ENCODE results near the gene UVSSA.
A peak's percentile ranks its signal among the peaks of the same experiment; 100 is the strongest.

The UVSSA gene

GRCh38 chr4:1351854-1352566 lies 5.0 kb downstream of the UVSSA start:
- peak; percentile 94 to 95 for DNase-seq

- no peak for DNase-seq
These were observed 5.5 kb downstream of the UVSSA start for GRCh38 chr4:1352567-1352900.

- DNase-seq: no peak
These were observed 6.4 kb downstream of the UVSSA start for GRCh38 chr4:1353186-1354055.

- no peak for DNase-seq
These were observed 7.4 kb downstream of the UVSSA start for GRCh38 chr4:1354136-1354982.

GRCh38 chr4:1354983-1355275 lies 7.9 kb downstream of the UVSSA start:
- DNase-seq: no peak

GRCh38 chr4:1355378-1355777 lies 8.4 kb downstream of the UVSSA start:
- no peak for DNase-seq

- peak; percentile 62 to 65 for DNase-seq
These were observed 9.4 kb downstream of the UVSSA start for GRCh38 chr4:1356181-1356998.

- DNase-seq: no peak
These were observed 10.6 kb downstream of the UVSSA start for GRCh38 chr4:1357356-1358248.

- no peak for DNase-seq
These were observed 11.6 kb downstream of the UVSSA start for GRCh38 chr4:1358421-1359143.

- no peak for DNase-seq
These were observed 12.1 kb downstream of the UVSSA start for GRCh38 chr4:1359144-1359501.

- no peak for DNase-seq
These were observed 13.0 kb downstream of the UVSSA start for GRCh38 chr4:1359976-1360375.

GRCh38 chr4:1360423-1361283 lies 13.6 kb downstream of the UVSSA start:
- no peak for DNase-seq

GRCh38 chr4:1361431-1361830 lies 14.4 kb downstream of the UVSSA start:
- DNase-seq: no peak

GRCh38 chr4:1362046-1362445 lies 15.0 kb downstream of the UVSSA start:
- no peak for DNase-seq

GRCh38 chr4:1362521-1362920 lies 15.5 kb downstream of the UVSSA start:
- no peak for DNase-seq

GRCh38 chr4:1363513-1363912 lies 16.5 kb downstream of the UVSSA start:
- DNase-seq: no peak

GRCh38 chr4:1364217-1364616 lies 17.2 kb downstream of the UVSSA start:
- no peak for DNase-seq

GRCh38 chr4:1364748-1365147 lies 17.7 kb downstream of the UVSSA start:
- DNase-seq: no peak

GRCh38 chr4:1365271-1366178 lies 18.5 kb downstream of the UVSSA start:
- no peak for DNase-seq
